ENCODE data around the gene LRRC8B.
A peak's percentile ranks its signal among the peaks of the same experiment; 100 is the strongest.
"Not testable (repeated sequence)": the region's sequence is repeated elsewhere in the genome, so short reads cannot be mapped to it uniquely, and the experiment has no call there.

LRRC8B gene

GRCh38 chr1:89525169-89525855 lies 683 bp downstream of the LRRC8B start:
- peak; percentile 29 for DNase-seq

- DNase-seq = no peak
Measured at GRCh38 chr1:89527256-89527655, 2.6 kb downstream of the LRRC8B start.

- DNase-seq = no peak
Measured at GRCh38 chr1:89527750-89528381, 3.2 kb downstream of the LRRC8B start.

GRCh38 chr1:89528382-89528780 lies 3.8 kb downstream of the LRRC8B start:
- DNase-seq = no peak

GRCh38 chr1:89529196-89529595 lies 4.6 kb downstream of the LRRC8B start:
- DNase-seq = no peak

GRCh38 chr1:89530444-89531089 lies 5.9 kb downstream of the LRRC8B start:
- DNase-seq = peak; percentile 15

GRCh38 chr1:89531480-89532139 lies 7.0 kb downstream of the LRRC8B start:
- no peak for DNase-seq

- DNase-seq = no peak
Measured at GRCh38 chr1:89532228-89532627, 7.6 kb downstream of the LRRC8B start.

GRCh38 chr1:89532866-89533265 lies 8.2 kb downstream of the LRRC8B start:
- no peak for DNase-seq

- no peak for DNase-seq
Measured at GRCh38 chr1:89535537-89535936, 10.9 kb downstream of the LRRC8B start.

GRCh38 chr1:89536555-89537341 lies 12.1 kb downstream of the LRRC8B start:
- no peak for DNase-seq

GRCh38 chr1:89538361-89538760 lies 13.7 kb downstream of the LRRC8B start:
- DNase-seq = no peak

- no peak for DNase-seq
Measured at GRCh38 chr1:89539128-89539527, 14.5 kb downstream of the LRRC8B start.

- DNase-seq = no peak
Measured at GRCh38 chr1:89540406-89540970, 15.9 kb downstream of the LRRC8B start.

GRCh38 chr1:89542345-89542744 lies 17.7 kb downstream of the LRRC8B start:
- DNase-seq = no peak

- DNase-seq = not testable (repeated sequence)
Measured at GRCh38 chr1:89543632-89544031, 19.0 kb downstream of the LRRC8B start.

- DNase-seq = no peak
Measured at GRCh38 chr1:89545264-89546038, 20.8 kb downstream of the LRRC8B start.

- peak; percentile 45 for DNase-seq
Measured at GRCh38 chr1:89546082-89546889, 21.7 kb downstream of the LRRC8B start.

GRCh38 chr1:89546934-89547562 lies 22.4 kb downstream of the LRRC8B start:
- no peak for DNase-seq

GRCh38 chr1:89547563-89548116 lies 23.0 kb downstream of the LRRC8B start:
- no peak for DNase-seq

Data from DMS 273 treated with DMSO at 0.1 percent for 48 hours (cell line).